Endothelial cell (in vitro differentiated cells): ENCODE measurements around the gene PRDM2. TPM values are rescaled to one million over a fixed set of nuclear protein-coding genes. Genes with fewer than 3 reads are reported as not detected.
A peak's percentile ranks its signal among the peaks of the same experiment; 100 is the strongest.

Experiments
- DNase-seq: peaks from one replicate; pipeline ENCODE4 v3.0.0; 2021; ENCODE audit warnings: low spot score
- H3K27ac Mint-ChIP-seq: one replicate; pipeline ENCODE4 v1.8.0; 2021; ENCODE audit warnings: mixed read lengths, inconsistent platforms; ENCODE audit not compliant: unreplicated experiment
- H3K27me3 Mint-ChIP-seq: one replicate; pipeline ENCODE4 v1.8.0; 2021; ENCODE audit warnings: mild to moderate bottlenecking, moderate library complexity, mixed read lengths, inconsistent platforms; ENCODE audit not compliant: unreplicated experiment
- H3K36me3 Mint-ChIP-seq: one replicate; pipeline ENCODE4 v1.8.0; 2021; ENCODE audit warnings: mild to moderate bottlenecking, low read depth, mixed read lengths, inconsistent platforms; ENCODE audit not compliant: unreplicated experiment
- H3K4me1 Mint-ChIP-seq: one replicate; pipeline ENCODE4 v1.8.0; 2021; ENCODE audit warnings: mild to moderate bottlenecking, mixed read lengths, inconsistent platforms; ENCODE audit not compliant: unreplicated experiment
- H3K4me3 Mint-ChIP-seq: one replicate; pipeline ENCODE4 v1.8.0; 2021; ENCODE audit warnings: mild to moderate bottlenecking, mixed read lengths, inconsistent platforms; ENCODE audit not compliant: unreplicated experiment
- H3K9me3 Mint-ChIP-seq: one replicate; pipeline ENCODE4 v1.8.0; 2021; ENCODE audit warnings: mixed read lengths, inconsistent platforms; ENCODE audit not compliant: unreplicated experiment
- total RNA-seq: library from RNA; stranded (reverse); fragmentation: NEBNext Ultra II Directional; extraction: Animal tissue kit (Norgen Biotek cat#: 25700); gene quantifications from one replicate; pipeline ENCODE4 v1.2.1, GENCODE V29; 2021; ENCODE audit not compliant: unreplicated experiment
- TF ChIP-seq, protein P1 (sequence below): fragments of 200-600 bp; sonication (generic); IDR thresholded peaks from one replicate; pipeline ENCODE4 v1.5.0; 2021; ENCODE audit warnings: antibody characterized with exemption; ENCODE audit not compliant: unreplicated experiment

PRDM2 gene
- total RNA-seq, 1 donor from 2014 or later = 49.7 TPM

DNA sequence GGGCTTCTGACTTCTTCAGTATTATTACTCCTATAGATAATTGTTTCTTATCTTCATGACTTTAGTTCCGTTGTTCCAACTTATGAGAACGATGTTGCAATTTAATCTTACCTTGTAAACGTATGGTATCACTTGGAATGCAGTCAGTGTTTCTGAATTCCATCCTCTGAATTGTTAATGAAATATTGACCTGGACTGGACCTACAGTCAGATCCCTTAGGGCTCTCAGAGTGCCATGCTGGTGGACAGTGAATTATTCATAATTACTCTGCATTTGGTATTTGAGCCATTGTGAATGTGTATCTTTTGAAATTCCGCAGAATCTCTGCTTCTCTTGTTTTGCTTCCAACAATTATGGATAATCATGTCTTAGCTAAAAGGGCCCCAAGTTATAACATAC, 72.3 kb downstream of the PRDM2 start:
- no peaks in the 10 kb centered on the region for H3K27me3 Mint-ChIP-seq
- no peaks in the 10 kb centered on the region for H3K36me3 Mint-ChIP-seq
- DNase-seq = no peak
- H3K4me1 Mint-ChIP-seq = no peaks in the 10 kb centered on the region
- no peak overlapping the region for H3K27ac Mint-ChIP-seq
- TF ChIP-seq, protein P1, sequence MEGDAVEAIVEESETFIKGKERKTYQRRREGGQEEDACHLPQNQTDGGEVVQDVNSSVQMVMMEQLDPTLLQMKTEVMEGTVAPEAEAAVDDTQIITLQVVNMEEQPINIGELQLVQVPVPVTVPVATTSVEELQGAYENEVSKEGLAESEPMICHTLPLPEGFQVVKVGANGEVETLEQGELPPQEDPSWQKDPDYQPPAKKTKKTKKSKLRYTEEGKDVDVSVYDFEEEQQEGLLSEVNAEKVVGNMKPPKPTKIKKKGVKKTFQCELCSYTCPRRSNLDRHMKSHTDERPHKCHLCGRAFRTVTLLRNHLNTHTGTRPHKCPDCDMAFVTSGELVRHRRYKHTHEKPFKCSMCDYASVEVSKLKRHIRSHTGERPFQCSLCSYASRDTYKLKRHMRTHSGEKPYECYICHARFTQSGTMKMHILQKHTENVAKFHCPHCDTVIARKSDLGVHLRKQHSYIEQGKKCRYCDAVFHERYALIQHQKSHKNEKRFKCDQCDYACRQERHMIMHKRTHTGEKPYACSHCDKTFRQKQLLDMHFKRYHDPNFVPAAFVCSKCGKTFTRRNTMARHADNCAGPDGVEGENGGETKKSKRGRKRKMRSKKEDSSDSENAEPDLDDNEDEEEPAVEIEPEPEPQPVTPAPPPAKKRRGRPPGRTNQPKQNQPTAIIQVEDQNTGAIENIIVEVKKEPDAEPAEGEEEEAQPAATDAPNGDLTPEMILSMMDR = no peak
- H3K4me3 Mint-ChIP-seq = no peak overlapping the region
- no peaks in the 10 kb centered on the region for H3K9me3 Mint-ChIP-seq

DNA sequence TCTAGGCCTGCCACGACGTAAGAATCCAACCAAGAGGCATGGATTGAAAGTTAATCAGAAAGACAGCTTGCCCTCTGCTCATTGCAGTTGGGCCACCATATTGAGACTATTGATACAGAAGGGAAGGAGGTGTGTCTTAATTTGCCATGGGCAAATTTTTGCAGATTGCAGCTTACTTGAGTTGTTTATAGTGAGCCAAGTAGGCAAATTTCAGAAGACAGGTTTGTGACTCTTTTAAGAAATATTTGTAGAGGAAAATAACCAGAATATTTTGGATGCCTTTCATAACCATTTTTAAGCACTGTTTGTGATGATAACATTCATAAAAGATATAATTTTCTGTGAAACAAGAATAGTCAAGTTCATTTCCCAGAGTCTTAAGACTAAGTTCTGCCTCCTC, 74.1 kb downstream of the PRDM2 start:
- Mint-ChIP-seq H3K27ac (no peak overlapping the region), H3K4me3 (no peak overlapping the region), H3K36me3 (peaks cover 10% of the 10 kb centered on the region), H3K4me1 (no peaks in the 10 kb centered on the region), H3K27me3 (no peaks in the 10 kb centered on the region), H3K9me3 (no peaks in the 10 kb centered on the region)
- TF ChIP-seq, protein P1 = no peak
- no peak for DNase-seq

DNA sequence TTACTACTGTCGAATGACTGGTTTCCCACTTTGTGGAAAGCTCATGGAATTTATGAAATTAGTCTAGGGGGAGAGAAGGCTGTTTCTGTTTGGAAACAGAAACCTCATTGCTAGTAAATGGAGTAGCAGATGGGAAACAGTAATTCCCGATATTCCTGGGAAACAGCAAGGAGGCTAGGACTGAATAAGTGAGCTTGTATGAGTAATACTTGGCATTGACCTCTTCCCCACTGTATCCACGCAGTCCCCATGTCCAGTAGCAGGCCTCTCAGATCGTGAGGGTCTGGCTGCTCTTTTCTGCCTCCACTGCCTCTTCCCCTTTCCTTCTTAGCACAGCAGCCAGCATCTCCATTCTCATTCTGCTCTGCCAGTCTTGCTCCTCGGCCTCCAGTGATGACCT, 75.5 kb downstream of the PRDM2 start:
- peaks cover 7% of the 10 kb centered on the region for H3K4me1 Mint-ChIP-seq
- no peak for DNase-seq
- H3K36me3 Mint-ChIP-seq = peaks cover 11% of the 10 kb centered on the region
- no peaks in the 10 kb centered on the region for H3K9me3 Mint-ChIP-seq
- no peaks in the 10 kb centered on the region for H3K27me3 Mint-ChIP-seq
- TF ChIP-seq, protein P1 = no peak
- H3K4me3 Mint-ChIP-seq = no peak overlapping the region
- no peak overlapping the region for H3K27ac Mint-ChIP-seq

DNA sequence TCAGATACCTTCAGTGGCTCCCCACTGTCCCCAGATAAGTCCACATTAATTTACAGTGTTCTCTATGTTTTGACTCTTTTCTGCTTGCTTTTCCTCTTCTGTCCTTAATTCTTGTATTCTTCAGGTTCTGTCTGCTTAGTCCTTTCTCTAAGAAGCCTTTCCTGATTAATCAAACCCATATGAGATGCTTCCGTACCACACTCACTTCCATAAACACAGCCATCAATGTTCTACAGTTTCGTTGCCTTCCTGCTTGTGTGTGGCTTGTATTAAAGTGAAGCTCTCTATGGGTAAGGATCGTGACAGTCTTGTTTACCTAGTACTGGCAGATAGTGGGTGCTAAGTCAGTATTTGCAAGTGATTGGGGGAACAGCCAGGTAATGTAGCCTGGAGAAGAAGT, 75.9 kb downstream of the PRDM2 start:
- Mint-ChIP-seq H3K4me3 (no peak overlapping the region), H3K4me1 (peaks cover 10% of the 10 kb centered on the region), H3K27me3 (peaks cover 1% of the 10 kb centered on the region), H3K27ac (no peak overlapping the region), H3K9me3 (no peaks in the 10 kb centered on the region), H3K36me3 (peaks cover 14% of the 10 kb centered on the region)
- DNase-seq = no peak
- TF ChIP-seq, protein P1 = no peak

DNA sequence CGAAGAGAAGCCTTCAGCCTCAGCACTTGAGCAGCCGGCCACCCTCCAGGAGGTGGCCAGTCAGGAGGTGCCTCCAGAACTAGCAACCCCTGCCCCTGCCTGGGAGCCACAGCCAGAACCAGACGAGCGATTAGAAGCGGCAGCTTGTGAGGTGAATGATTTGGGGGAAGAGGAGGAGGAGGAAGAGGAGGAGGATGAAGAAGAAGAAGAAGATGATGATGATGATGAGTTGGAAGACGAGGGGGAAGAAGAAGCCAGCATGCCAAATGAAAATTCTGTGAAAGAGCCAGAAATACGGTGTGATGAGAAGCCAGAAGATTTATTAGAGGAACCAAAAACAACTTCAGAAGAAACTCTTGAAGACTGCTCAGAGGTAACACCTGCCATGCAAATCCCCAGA, 78.4 kb downstream of the PRDM2 start:
- Mint-ChIP-seq H3K27me3 (peaks cover 4% of the 10 kb centered on the region), H3K9me3 (no peaks in the 10 kb centered on the region), H3K27ac (no peak overlapping the region), H3K4me1 (peaks cover 16% of the 10 kb centered on the region), H3K36me3 (peaks cover 25% of the 10 kb centered on the region), H3K4me3 (peak overlapping the region; percentile 15)
- TF ChIP-seq, protein P1 = no peak
- DNase-seq = no peak
